Ascending aorta (tissue), 2 donors: ENCODE data around the gene C16orf87. TPM values are rescaled to one million over a fixed set of nuclear protein-coding genes. Genes with fewer than 3 reads are reported as not detected.

Experiments
- DNase-seq, 2 donors: peaks; one replicate each; pipeline ENCODE4 v3.0.0-alpha.2; 2019; ENCODE audit warnings: low spot score in 2 of 2
- H3K27ac ChIP-seq, 2 donors: fragments of 200-600 bp; sonication (generic); one replicate each; pipeline ENCODE4 v1.5.1; 2016 to 2017; ENCODE audit warnings: mild to moderate bottlenecking in 1 of 2
- H3K27me3 ChIP-seq: fragments of 200-600 bp; sonication (generic); one replicate; pipeline ENCODE4 v1.5.1; 2017
- H3K36me3 ChIP-seq, 2 donors: fragments of 200-600 bp; sonication (generic); one replicate each; pipeline ENCODE4 v1.5.1; 2016
- H3K4me1 ChIP-seq, 2 donors: fragments of 200-600 bp; sonication (generic); one replicate each; pipeline ENCODE4 v1.5.1; 2016 to 2017; ENCODE audit warnings: mild to moderate bottlenecking in 1 of 2
- H3K4me3 ChIP-seq, 2 donors: fragments of 200-600 bp; sonication (generic); one replicate each; pipeline ENCODE4 v1.5.1; 2016 to 2017; ENCODE audit warnings: mild to moderate bottlenecking in 1 of 2
- H3K9me3 ChIP-seq, 2 donors: fragments of 200-600 bp; sonication (generic); one replicate each; pipeline ENCODE4 v1.5.1; 2016
- intact Hi-C: fragments of 100-400 bp; cut with DNase I; formaldehyde crosslinking; loops from one replicate; pipeline ENCODE4 v1.15.1; 2023
- total RNA-seq: library from RNA; depleted of rRNA; stranded (reverse); fragments of >200 nt; gene quantifications from one replicate; pipeline ENCODE4 v1.1.0, GENCODE V29; 2016
- TF ChIP-seq, protein P1 (sequence below), 3 experiments: fragments of 200-600 bp in 2 of 3; fragments of 450-650 bp in 1 of 3; sonication (generic) in 2 of 3; IDR thresholded peaks; one replicate each; pipeline ENCODE4 v1.5.1; 2016 to 2019; ENCODE audit warnings: antibody characterized with exemption in 3 of 3, mild to moderate bottlenecking in 1 of 3, moderate library complexity in 1 of 3

The C16orf87 gene
- total RNA-seq, 1 donor from 2014 or later: under 0.01 TPM

DNA sequence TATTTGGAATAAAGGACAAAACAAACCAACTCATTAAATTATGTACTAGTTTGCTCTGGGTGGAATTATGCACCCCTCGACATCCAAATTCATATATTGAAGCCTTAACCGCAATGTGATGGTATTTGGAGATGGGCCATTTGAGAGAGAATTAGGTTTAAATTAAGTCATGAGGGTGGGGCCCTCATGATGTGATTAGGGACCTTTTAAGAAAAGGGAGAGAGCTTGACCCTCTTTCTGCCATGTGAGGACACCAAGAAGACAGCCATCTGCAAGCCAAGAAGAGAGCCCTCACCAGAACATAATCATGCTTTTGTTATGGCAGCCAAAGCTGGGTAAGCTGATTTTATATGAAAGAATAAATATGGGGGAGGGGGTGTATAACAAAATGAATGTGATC, 2.0 kb downstream of the C16orf87 start:
- no peaks in the 10 kb centered on the region for H3K27me3 ChIP-seq
- peak overlapping the region in 1 of 2 donors; percentile 90 for H3K4me3 ChIP-seq
- intact Hi-C loops: no loop called here
- no peaks in the 10 kb centered on the region for H3K9me3 ChIP-seq
- DNase-seq: no peak
- peaks cover 2 to 5% of the 10 kb centered on the region in 2 donors for H3K4me1 ChIP-seq
- H3K36me3 ChIP-seq: no peaks in the 10 kb centered on the region
- TF ChIP-seq, protein P1, sequence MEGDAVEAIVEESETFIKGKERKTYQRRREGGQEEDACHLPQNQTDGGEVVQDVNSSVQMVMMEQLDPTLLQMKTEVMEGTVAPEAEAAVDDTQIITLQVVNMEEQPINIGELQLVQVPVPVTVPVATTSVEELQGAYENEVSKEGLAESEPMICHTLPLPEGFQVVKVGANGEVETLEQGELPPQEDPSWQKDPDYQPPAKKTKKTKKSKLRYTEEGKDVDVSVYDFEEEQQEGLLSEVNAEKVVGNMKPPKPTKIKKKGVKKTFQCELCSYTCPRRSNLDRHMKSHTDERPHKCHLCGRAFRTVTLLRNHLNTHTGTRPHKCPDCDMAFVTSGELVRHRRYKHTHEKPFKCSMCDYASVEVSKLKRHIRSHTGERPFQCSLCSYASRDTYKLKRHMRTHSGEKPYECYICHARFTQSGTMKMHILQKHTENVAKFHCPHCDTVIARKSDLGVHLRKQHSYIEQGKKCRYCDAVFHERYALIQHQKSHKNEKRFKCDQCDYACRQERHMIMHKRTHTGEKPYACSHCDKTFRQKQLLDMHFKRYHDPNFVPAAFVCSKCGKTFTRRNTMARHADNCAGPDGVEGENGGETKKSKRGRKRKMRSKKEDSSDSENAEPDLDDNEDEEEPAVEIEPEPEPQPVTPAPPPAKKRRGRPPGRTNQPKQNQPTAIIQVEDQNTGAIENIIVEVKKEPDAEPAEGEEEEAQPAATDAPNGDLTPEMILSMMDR (IDR thresholded peaks at IDR 0.05): no peak
- no peak overlapping the region for H3K27ac ChIP-seq

DNA sequence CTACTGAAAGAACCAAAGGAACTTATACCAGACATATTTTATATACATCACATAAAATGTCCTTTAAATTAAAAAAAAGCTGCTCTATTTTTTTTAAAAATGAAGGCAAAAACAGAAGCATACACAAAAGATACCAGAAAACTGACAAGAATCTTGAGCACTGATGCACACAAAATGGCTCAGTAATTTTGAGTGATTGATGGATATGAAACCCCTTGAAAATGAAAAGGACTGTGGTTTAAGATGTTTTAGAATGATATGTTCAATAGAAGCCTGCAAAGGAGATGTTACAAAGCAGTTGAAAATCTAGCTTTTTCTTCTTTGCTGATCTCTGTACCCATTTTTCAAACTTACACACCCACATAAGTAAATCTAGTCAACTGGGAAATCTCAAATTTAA, 2.7 kb downstream of the C16orf87 start:
- TF ChIP-seq, protein P1 (IDR thresholded peaks at IDR 0.05): no peak
- Histone ChIP-seq H3K9me3 (no peaks in the 10 kb centered on the region), H3K4me3 (no peak overlapping the region), H3K27me3 (no peaks in the 10 kb centered on the region), H3K36me3 (no peaks in the 10 kb centered on the region), H3K27ac (no peak overlapping the region), H3K4me1 (peaks cover 2 to 5% of the 10 kb centered on the region in 2 donors)
- intact Hi-C loops: no loop called here
- no peak for DNase-seq

DNA sequence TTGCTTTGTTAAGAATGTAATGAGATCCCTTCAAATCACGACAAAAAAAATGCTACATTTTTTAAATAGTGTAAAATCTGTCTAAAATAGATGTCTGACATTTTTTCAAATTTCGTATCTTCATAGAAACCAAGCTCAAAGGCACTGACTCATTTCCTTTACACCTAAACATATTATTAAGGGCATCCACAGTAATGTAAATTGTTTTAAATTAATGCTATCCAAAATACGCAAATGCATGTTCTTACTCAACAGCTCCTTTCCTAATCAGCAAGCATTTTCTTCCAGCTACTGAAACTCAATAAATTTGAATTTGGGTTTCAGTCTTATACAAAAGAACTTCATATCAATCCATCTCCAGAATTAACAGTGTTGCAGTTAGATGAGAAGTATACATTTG, 4.3 kb downstream of the C16orf87 start:
- Histone ChIP-seq H3K9me3 (no peaks in the 10 kb centered on the region), H3K36me3 (no peaks in the 10 kb centered on the region), H3K4me3 (no peak overlapping the region), H3K4me1 (peaks cover under 1 to 5% of the 10 kb centered on the region in 2 donors), H3K27ac (no peak overlapping the region), H3K27me3 (no peaks in the 10 kb centered on the region)
- TF ChIP-seq, protein P1 (IDR thresholded peaks at IDR 0.05): no peak
- intact Hi-C loops: no loop called here
- no peak for DNase-seq

DNA sequence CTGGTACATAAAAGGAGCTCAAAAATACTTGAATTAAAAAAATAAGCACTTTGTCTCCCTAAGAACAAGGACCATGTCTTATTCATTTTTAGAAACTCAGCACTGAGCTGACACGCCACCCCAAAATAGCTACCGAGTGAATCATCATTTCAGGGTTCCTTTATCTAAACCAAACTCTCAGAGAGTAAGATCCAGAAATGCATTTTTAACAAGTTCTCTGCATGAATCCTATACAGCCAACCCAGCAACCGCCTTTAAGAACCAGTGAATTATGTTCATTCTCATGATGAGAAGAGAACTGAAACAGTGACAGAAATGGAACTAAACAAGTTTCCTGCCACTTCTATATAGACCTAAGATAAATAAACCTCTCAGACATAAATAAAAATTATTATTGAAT, 8.7 kb downstream of the C16orf87 start:
- no peaks in the 10 kb centered on the region for H3K4me1 ChIP-seq
- no peak for DNase-seq
- H3K9me3 ChIP-seq: no peaks in the 10 kb centered on the region
- no peaks in the 10 kb centered on the region for H3K27me3 ChIP-seq
- H3K4me3 ChIP-seq: no peak overlapping the region
- H3K27ac ChIP-seq: no peak overlapping the region
- H3K36me3 ChIP-seq: no peaks in the 10 kb centered on the region
- intact Hi-C loops: no loop called here
- TF ChIP-seq, protein P1 (IDR thresholded peaks at IDR 0.05): no peak

GRCh38 chr16:46817961-46818360, 13.0 kb downstream of the C16orf87 start:
- Histone ChIP-seq H3K9me3 (peaks cover 0 to 9% of the 10 kb centered on the region in 2 donors), H3K36me3 (no peaks in the 10 kb centered on the region), H3K27me3 (no peaks in the 10 kb centered on the region), H3K4me3 (no peak overlapping the region), H3K4me1 (no peaks in the 10 kb centered on the region), H3K27ac (no peak overlapping the region)
- intact Hi-C loops: no loop called here
- no peak for DNase-seq
- TF ChIP-seq, protein P1 (IDR thresholded peaks at IDR 0.05): no peak

DNA sequence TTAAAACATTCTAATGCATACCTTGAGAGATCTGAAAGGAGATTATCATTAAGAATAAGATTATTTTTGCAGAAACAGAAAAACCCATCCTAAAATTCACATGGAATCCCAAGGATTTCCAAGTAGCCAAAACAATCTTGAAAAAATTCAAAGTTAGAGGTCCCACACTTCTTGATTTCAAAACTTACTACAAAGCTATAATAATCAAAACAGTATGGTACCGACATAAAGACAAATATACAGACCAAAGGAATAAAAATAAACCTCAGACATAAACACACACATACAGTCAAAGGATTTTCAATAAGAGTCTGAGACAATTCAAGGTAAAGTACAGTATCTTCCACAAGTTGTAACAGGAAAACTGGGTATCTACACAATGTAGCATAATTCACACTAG, 16.2 kb downstream of the C16orf87 start:
- intact Hi-C loops: no loop called here
- H3K27me3 ChIP-seq: no peaks in the 10 kb centered on the region
- no peak overlapping the region for H3K4me3 ChIP-seq
- TF ChIP-seq, protein P1 (IDR thresholded peaks at IDR 0.05): no peak
- DNase-seq: no peak
- H3K27ac ChIP-seq: no peak overlapping the region
- no peaks in the 10 kb centered on the region for H3K36me3 ChIP-seq
- peaks cover 0 to 9% of the 10 kb centered on the region in 2 donors for H3K9me3 ChIP-seq
- peaks cover 0 to 8% of the 10 kb centered on the region in 2 donors for H3K4me1 ChIP-seq
